ENCODE results near the gene TCF12. TPM values are rescaled to one million over a fixed set of nuclear protein-coding genes. Genes with fewer than 3 reads are reported as not detected.

TCF12 gene
- total RNA-seq, 2 experiments from 2014 or later, result 76.4 to 78.1 TPM

GRCh38 chr15:57316451-57316850, 398.0 kb downstream of the TCF12 start:
- Mint-ChIP-seq H3K4me3 (no peak overlapping the region), H3K4me1 (no peaks in the 10 kb centered on the region), H3K27ac (no peak overlapping the region), H3K9me3 (no peaks in the 10 kb centered on the region), H3K27me3 (peaks cover 5% of the 10 kb centered on the region), H3K36me3 (no peaks in the 10 kb centered on the region)
- DNase-seq (no peak), ATAC-seq (ENCODE audit: low read depth) (no peak)
- POLR2A ChIA-PET, result no interaction called here

GRCh38 chr15:57319226-57319918, 400.9 kb downstream of the TCF12 start:
- POLR2A ChIA-PET, result no interaction called here
- no peak for DNase-seq
- Mint-ChIP-seq H3K27ac (no peak overlapping the region), H3K9me3 (no peaks in the 10 kb centered on the region), H3K4me1 (peaks cover 1% of the 10 kb centered on the region), H3K36me3 (no peaks in the 10 kb centered on the region), H3K27me3 (peaks cover 8% of the 10 kb centered on the region), H3K4me3 (no peak overlapping the region)
- ATAC-seq (ENCODE audit: low read depth), result no peak

GRCh38 chr15:57319919-57320560, 401.6 kb downstream of the TCF12 start:
- Mint-ChIP-seq H3K27me3 (peaks cover 8% of the 10 kb centered on the region), H3K9me3 (no peaks in the 10 kb centered on the region), H3K4me3 (no peak overlapping the region), H3K4me1 (peaks cover 1% of the 10 kb centered on the region), H3K27ac (no peak overlapping the region), H3K36me3 (no peaks in the 10 kb centered on the region)
- POLR2A ChIA-PET, result no interaction called here
- DNase-seq (no peak), ATAC-seq (ENCODE audit: low read depth) (no peak)

- DNase-seq (no peak), ATAC-seq (ENCODE audit: low read depth) (no peak)
- H3K27ac Mint-ChIP-seq, result no peak overlapping the region
- POLR2A ChIA-PET, result no interaction called here
- H3K27me3 Mint-ChIP-seq, result peaks cover 8% of the 10 kb centered on the region
- H3K36me3 Mint-ChIP-seq, result no peaks in the 10 kb centered on the region
- H3K4me1 Mint-ChIP-seq, result peaks cover 1% of the 10 kb centered on the region
- H3K9me3 Mint-ChIP-seq, result no peaks in the 10 kb centered on the region
- H3K4me3 Mint-ChIP-seq, result no peak overlapping the region
Measured at GRCh38 chr15:57320631-57321220, 402.3 kb downstream of the TCF12 start.

GRCh38 chr15:57321485-57321884, 403.0 kb downstream of the TCF12 start:
- Mint-ChIP-seq H3K4me1 (peaks cover 1% of the 10 kb centered on the region), H3K36me3 (no peaks in the 10 kb centered on the region), H3K9me3 (no peaks in the 10 kb centered on the region), H3K27ac (no peak overlapping the region), H3K27me3 (peaks cover 8% of the 10 kb centered on the region), H3K4me3 (no peak overlapping the region)
- ATAC-seq (ENCODE audit: low read depth), result no peak
- POLR2A ChIA-PET, result no interaction called here
- no peak for DNase-seq

GRCh38 chr15:57321973-57322601, 403.6 kb downstream of the TCF12 start:
- Mint-ChIP-seq H3K9me3 (no peaks in the 10 kb centered on the region), H3K4me1 (peaks cover 1% of the 10 kb centered on the region), H3K27me3 (peaks cover 8% of the 10 kb centered on the region), H3K27ac (no peak overlapping the region), H3K4me3 (no peak overlapping the region), H3K36me3 (no peaks in the 10 kb centered on the region)
- ATAC-seq (ENCODE audit: low read depth) (no peak), DNase-seq (no peak)
- POLR2A ChIA-PET, result no interaction called here

- H3K4me1 Mint-ChIP-seq, result peaks cover 1% of the 10 kb centered on the region
- peak overlapping the region; percentile 7 for H3K27ac Mint-ChIP-seq
- no peak for ATAC-seq (ENCODE audit: low read depth)
- no peak overlapping the region for H3K4me3 Mint-ChIP-seq
- H3K36me3 Mint-ChIP-seq, result no peaks in the 10 kb centered on the region
- H3K27me3 Mint-ChIP-seq, result peaks cover 8% of the 10 kb centered on the region
- H3K9me3 Mint-ChIP-seq, result no peaks in the 10 kb centered on the region
- POLR2A ChIA-PET, result no interaction called here
- DNase-seq, result no peak
Measured at GRCh38 chr15:57322602-57323250, 404.3 kb downstream of the TCF12 start.

- ATAC-seq (ENCODE audit: low read depth) (no peak), DNase-seq (no peak)
- H3K9me3 Mint-ChIP-seq, result no peaks in the 10 kb centered on the region
- peaks cover 8% of the 10 kb centered on the region for H3K27me3 Mint-ChIP-seq
- no peak overlapping the region for H3K4me3 Mint-ChIP-seq
- no peak overlapping the region for H3K27ac Mint-ChIP-seq
- no peaks in the 10 kb centered on the region for H3K36me3 Mint-ChIP-seq
- POLR2A ChIA-PET, result no interaction called here
- H3K4me1 Mint-ChIP-seq, result peaks cover 1% of the 10 kb centered on the region
Measured at GRCh38 chr15:57323299-57323805, 404.9 kb downstream of the TCF12 start.

GRCh38 chr15:57323806-57324589, 405.6 kb downstream of the TCF12 start:
- Mint-ChIP-seq H3K27ac (no peak overlapping the region), H3K27me3 (peaks cover 6% of the 10 kb centered on the region), H3K4me1 (peaks cover 1% of the 10 kb centered on the region), H3K4me3 (no peak overlapping the region), H3K36me3 (no peaks in the 10 kb centered on the region), H3K9me3 (no peaks in the 10 kb centered on the region)
- no peak for DNase-seq
- ATAC-seq (ENCODE audit: low read depth), result peak; percentile 39
- POLR2A ChIA-PET, result no interaction called here

GRCh38 chr15:57324590-57324890, 406.1 kb downstream of the TCF12 start:
- POLR2A ChIA-PET, result no interaction called here
- H3K27ac Mint-ChIP-seq, result no peak overlapping the region
- H3K9me3 Mint-ChIP-seq, result no peaks in the 10 kb centered on the region
- ATAC-seq (ENCODE audit: low read depth) (no peak), DNase-seq (no peak)
- H3K27me3 Mint-ChIP-seq, result peaks cover 9% of the 10 kb centered on the region
- peaks cover 1% of the 10 kb centered on the region for H3K4me1 Mint-ChIP-seq
- H3K4me3 Mint-ChIP-seq, result no peak overlapping the region
- H3K36me3 Mint-ChIP-seq, result no peaks in the 10 kb centered on the region

- Mint-ChIP-seq H3K9me3 (no peaks in the 10 kb centered on the region), H3K27ac (no peak overlapping the region), H3K27me3 (peaks cover 12% of the 10 kb centered on the region), H3K4me1 (peaks cover 7% of the 10 kb centered on the region), H3K4me3 (no peak overlapping the region), H3K36me3 (no peaks in the 10 kb centered on the region)
- DNase-seq, result no peak
- no peak for ATAC-seq (ENCODE audit: low read depth)
- POLR2A ChIA-PET, result no interaction called here
Measured at GRCh38 chr15:57324944-57325679, 406.7 kb downstream of the TCF12 start.

GRCh38 chr15:57326196-57326595, 407.8 kb downstream of the TCF12 start:
- Mint-ChIP-seq H3K27me3 (peaks cover 15% of the 10 kb centered on the region), H3K4me1 (peaks cover 10% of the 10 kb centered on the region), H3K9me3 (no peaks in the 10 kb centered on the region), H3K27ac (no peak overlapping the region), H3K36me3 (no peaks in the 10 kb centered on the region), H3K4me3 (no peak overlapping the region)
- POLR2A ChIA-PET, result no interaction called here
- DNase-seq, result no peak
- no peak for ATAC-seq (ENCODE audit: low read depth)

Measured in activated naive CD8-positive, alpha-beta T cell treated with anti-CD3 and anti-CD28 coated beads, Interleukin-2, amount 10 ng/mL, durations not matched to agents 7 days and 5 days (primary cell).